ENCODE measurements around the gene OR52W1.

Gene OR52W1

GRCh38 chr11:6201481-6201880 is 2.5 kb downstream of the OR52W1 start:
- Histone ChIP-seq H3K27me3 (replicated peaks; ENCODE audit: control insufficient read depth, insufficient read depth, low read length) (no peaks in the 10 kb centered on the region), H3K4me1 (ENCODE audit: control insufficient read depth, insufficient read depth, low read length) (peaks cover 11% of the 10 kb centered on the region), H3K4me3 (ENCODE audit: low read length) (no peak overlapping the region), H3K9me3 (ENCODE audit: control insufficient read depth, low read length) (no peaks in the 10 kb centered on the region), H3K9ac (ENCODE audit: low read length) (no peak overlapping the region), H3K36me3 (ENCODE audit: control insufficient read depth, insufficient read depth, low read length, severe bottlenecking) (peaks cover 9% of the 10 kb centered on the region)
- DNase-seq (ENCODE audit: low read depth): no peak

GRCh38 chr11:6202041-6202440 is 3.0 kb downstream of the OR52W1 start:
- H3K9me3 ChIP-seq (ENCODE audit: control insufficient read depth, low read length): no peaks in the 10 kb centered on the region
- peaks cover 11% of the 10 kb centered on the region for H3K4me1 ChIP-seq (ENCODE audit: control insufficient read depth, insufficient read depth, low read length)
- H3K36me3 ChIP-seq (ENCODE audit: control insufficient read depth, insufficient read depth, low read length, severe bottlenecking): peaks cover 9% of the 10 kb centered on the region
- DNase-seq (ENCODE audit: low read depth): peak; percentile 11
- no peak overlapping the region for H3K9ac ChIP-seq (ENCODE audit: low read length)
- no peaks in the 10 kb centered on the region for H3K27me3 ChIP-seq (replicated peaks; ENCODE audit: control insufficient read depth, insufficient read depth, low read length)
- H3K4me3 ChIP-seq (ENCODE audit: low read length): no peak overlapping the region

GRCh38 chr11:6203327-6203726 is 4.3 kb downstream of the OR52W1 start:
- no peak for DNase-seq (ENCODE audit: low read depth)
- H3K9ac ChIP-seq (ENCODE audit: low read length): no peak overlapping the region
- no peak overlapping the region for H3K4me3 ChIP-seq (ENCODE audit: low read length)
- H3K4me1 ChIP-seq (ENCODE audit: control insufficient read depth, insufficient read depth, low read length): peaks cover 11% of the 10 kb centered on the region
- no peaks in the 10 kb centered on the region for H3K27me3 ChIP-seq (replicated peaks; ENCODE audit: control insufficient read depth, insufficient read depth, low read length)
- no peaks in the 10 kb centered on the region for H3K9me3 ChIP-seq (ENCODE audit: control insufficient read depth, low read length)
- H3K36me3 ChIP-seq (ENCODE audit: control insufficient read depth, insufficient read depth, low read length, severe bottlenecking): peaks cover 9% of the 10 kb centered on the region

GRCh38 chr11:6204706-6205105 is 5.7 kb downstream of the OR52W1 start:
- DNase-seq (ENCODE audit: low read depth): peak; percentile 18
- Histone ChIP-seq H3K4me1 (ENCODE audit: control insufficient read depth, insufficient read depth, low read length) (peaks cover 11% of the 10 kb centered on the region), H3K4me3 (ENCODE audit: low read length) (no peak overlapping the region), H3K27me3 (replicated peaks; ENCODE audit: control insufficient read depth, insufficient read depth, low read length) (no peaks in the 10 kb centered on the region), H3K9ac (ENCODE audit: low read length) (no peak overlapping the region), H3K9me3 (ENCODE audit: control insufficient read depth, low read length) (no peaks in the 10 kb centered on the region), H3K36me3 (ENCODE audit: control insufficient read depth, insufficient read depth, low read length, severe bottlenecking) (peaks cover 15% of the 10 kb centered on the region)

- H3K9me3 ChIP-seq (ENCODE audit: control insufficient read depth, low read length): no peaks in the 10 kb centered on the region
- H3K4me1 ChIP-seq (ENCODE audit: control insufficient read depth, insufficient read depth, low read length): peaks cover 11% of the 10 kb centered on the region
- H3K36me3 ChIP-seq (ENCODE audit: control insufficient read depth, insufficient read depth, low read length, severe bottlenecking): peaks cover 22% of the 10 kb centered on the region
- H3K9ac ChIP-seq (ENCODE audit: low read length): no peak within 1 kb of the TSS
- H3K4me3 ChIP-seq (ENCODE audit: low read length): no peak within 1 kb of the TSS
- H3K27me3 ChIP-seq (replicated peaks; ENCODE audit: control insufficient read depth, insufficient read depth, low read length): no peaks in the 10 kb centered on the region
- no peak for DNase-seq (ENCODE audit: low read depth)
Observed at GRCh38 chr11:6205366-6205765, 6.3 kb downstream of the OR52W1 start, which contains the start of gene C11orf42. C11orf42 (plus strand) TSS chr11:6205557; CDS start chr11:6205616, 59 bp downstream.

GRCh38 chr11:6206456-6207180 is 7.6 kb downstream of the OR52W1 start:
- H3K36me3 ChIP-seq (ENCODE audit: control insufficient read depth, insufficient read depth, low read length, severe bottlenecking): peaks cover 27% of the 10 kb centered on the region

GRCh38 chr11:6209801-6210200 is 10.8 kb downstream of the OR52W1 start:
- no peak for DNase-seq (ENCODE audit: low read depth)
- Histone ChIP-seq H3K36me3 (ENCODE audit: control insufficient read depth, insufficient read depth, low read length, severe bottlenecking) (peaks cover 55% of the 10 kb centered on the region), H3K4me3 (ENCODE audit: low read length) (no peak overlapping the region), H3K4me1 (ENCODE audit: control insufficient read depth, insufficient read depth, low read length) (no peaks in the 10 kb centered on the region), H3K9me3 (ENCODE audit: control insufficient read depth, low read length) (no peaks in the 10 kb centered on the region), H3K9ac (ENCODE audit: low read length) (no peak overlapping the region), H3K27me3 (replicated peaks; ENCODE audit: control insufficient read depth, insufficient read depth, low read length) (no peaks in the 10 kb centered on the region)

More at GRCh38 chr11:6206456-6207180, 7.6 kb downstream of the OR52W1 start:
- Histone ChIP-seq H3K9me3 (ENCODE audit: control insufficient read depth, low read length) (no peaks in the 10 kb centered on the region), H3K4me1 (ENCODE audit: control insufficient read depth, insufficient read depth, low read length) (peaks cover 5% of the 10 kb centered on the region), H3K27me3 (replicated peaks; ENCODE audit: control insufficient read depth, insufficient read depth, low read length) (no peaks in the 10 kb centered on the region), H3K9ac (ENCODE audit: low read length) (no peak overlapping the region), H3K4me3 (ENCODE audit: low read length) (no peak overlapping the region)
- no peak for DNase-seq (ENCODE audit: low read depth)

GRCh38 chr11:6210274-6210955 is 11.4 kb downstream of the OR52W1 start:
- DNase-seq (ENCODE audit: low read depth): peak; percentile 55
- no peak overlapping the region for H3K4me3 ChIP-seq (ENCODE audit: low read length)
- H3K9me3 ChIP-seq (ENCODE audit: control insufficient read depth, low read length): no peaks in the 10 kb centered on the region
- peaks cover 57% of the 10 kb centered on the region for H3K36me3 ChIP-seq (ENCODE audit: control insufficient read depth, insufficient read depth, low read length, severe bottlenecking)
- no peak overlapping the region for H3K9ac ChIP-seq (ENCODE audit: low read length)
- H3K27me3 ChIP-seq (replicated peaks; ENCODE audit: control insufficient read depth, insufficient read depth, low read length): no peaks in the 10 kb centered on the region
- H3K4me1 ChIP-seq (ENCODE audit: control insufficient read depth, insufficient read depth, low read length): no peaks in the 10 kb centered on the region

- H3K4me3 ChIP-seq (ENCODE audit: low read length): no peak overlapping the region
- peaks cover 9% of the 10 kb centered on the region for H3K4me1 ChIP-seq (ENCODE audit: control insufficient read depth, insufficient read depth, low read length)
- no peak for DNase-seq (ENCODE audit: low read depth)
- H3K9me3 ChIP-seq (ENCODE audit: control insufficient read depth, low read length): no peaks in the 10 kb centered on the region
- no peaks in the 10 kb centered on the region for H3K27me3 ChIP-seq (replicated peaks; ENCODE audit: control insufficient read depth, insufficient read depth, low read length)
- peaks cover 70% of the 10 kb centered on the region for H3K36me3 ChIP-seq (ENCODE audit: control insufficient read depth, insufficient read depth, low read length, severe bottlenecking)
- H3K9ac ChIP-seq (ENCODE audit: low read length): no peak overlapping the region
Observed at GRCh38 chr11:6214530-6214929, 15.5 kb downstream of the OR52W1 start.

- DNase-seq (ENCODE audit: low read depth): no peak
- Histone ChIP-seq H3K9ac (ENCODE audit: low read length) (no peak overlapping the region), H3K4me3 (ENCODE audit: low read length) (no peak overlapping the region), H3K36me3 (ENCODE audit: control insufficient read depth, insufficient read depth, low read length, severe bottlenecking) (peaks cover 59% of the 10 kb centered on the region), H3K9me3 (ENCODE audit: control insufficient read depth, low read length) (no peaks in the 10 kb centered on the region), H3K4me1 (ENCODE audit: control insufficient read depth, insufficient read depth, low read length) (peaks cover 16% of the 10 kb centered on the region), H3K27me3 (replicated peaks; ENCODE audit: control insufficient read depth, insufficient read depth, low read length) (no peaks in the 10 kb centered on the region)
Observed at GRCh38 chr11:6216501-6216900, 17.5 kb downstream of the OR52W1 start.

GRCh38 chr11:6217722-6218121 is 18.7 kb downstream of the OR52W1 start:
- peaks cover 16% of the 10 kb centered on the region for H3K4me1 ChIP-seq (ENCODE audit: control insufficient read depth, insufficient read depth, low read length)
- DNase-seq (ENCODE audit: low read depth): no peak
- H3K9ac ChIP-seq (ENCODE audit: low read length): no peak overlapping the region
- peaks cover 60% of the 10 kb centered on the region for H3K36me3 ChIP-seq (ENCODE audit: control insufficient read depth, insufficient read depth, low read length, severe bottlenecking)
- H3K27me3 ChIP-seq (replicated peaks; ENCODE audit: control insufficient read depth, insufficient read depth, low read length): no peaks in the 10 kb centered on the region
- H3K9me3 ChIP-seq (ENCODE audit: control insufficient read depth, low read length): no peaks in the 10 kb centered on the region
- H3K4me3 ChIP-seq (ENCODE audit: low read length): no peak overlapping the region

All from adipocyte (in vitro differentiated cells).